NOMO-1 treated with dmso at 0.1 percent for 144 hours (cell line): ENCODE results near the gene CHCHD6.
A peak's percentile ranks its signal among the peaks of the same experiment; 100 is the strongest.

ENCODE experiments used
- DNase-seq: peaks from one replicate; lab custom pipeline; 2025; ENCODE audit not compliant: unreplicated experiment; lab: John Stamatoyannopoulos, UW

CHCHD6 gene

DNA sequence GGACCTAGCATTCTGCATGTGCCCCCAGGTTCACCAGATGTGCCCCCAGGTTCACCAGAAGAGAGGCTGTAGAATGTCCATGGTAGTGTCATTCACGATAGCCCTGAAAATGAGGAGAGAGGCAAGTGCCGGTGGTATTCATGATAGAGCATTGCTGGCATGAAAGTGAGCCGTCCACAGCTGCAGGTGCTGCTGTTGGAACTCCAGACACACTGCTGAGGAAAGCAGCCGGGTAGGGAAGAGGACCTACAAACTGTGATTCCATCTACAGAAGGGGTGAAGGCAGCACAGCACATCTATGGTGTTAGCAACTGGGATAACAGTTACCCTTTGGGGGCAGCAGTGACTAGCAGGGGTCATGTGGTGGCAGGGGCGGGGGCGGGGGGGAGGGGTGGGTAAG lies 153.9 kb downstream of the CHCHD6 start:
- DNase-seq, result no peak

GRCh38 chr3:126858401-126858800 lies 154.4 kb downstream of the CHCHD6 start:
- DNase-seq, result no peak

DNA sequence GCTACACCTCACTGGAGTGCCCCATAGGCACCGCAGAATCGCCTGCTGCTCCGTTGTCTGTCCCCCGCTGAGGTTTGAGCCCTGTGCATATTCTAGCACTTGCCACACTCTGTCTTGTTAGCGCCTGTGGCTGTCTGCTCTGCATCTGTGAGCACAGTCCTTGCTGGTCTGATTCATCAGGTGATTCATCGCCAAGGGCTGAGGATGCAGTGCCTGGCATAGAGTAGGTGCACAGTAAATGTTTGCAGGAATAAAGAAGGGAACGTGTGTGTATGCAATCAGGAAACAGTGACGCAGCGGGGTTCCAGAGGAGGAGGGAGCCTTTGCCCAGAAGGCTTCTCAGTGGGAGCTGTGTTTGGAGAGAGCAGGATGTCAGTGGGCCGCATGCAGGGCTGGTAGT lies 154.8 kb downstream of the CHCHD6 start:
- no peak for DNase-seq

DNA sequence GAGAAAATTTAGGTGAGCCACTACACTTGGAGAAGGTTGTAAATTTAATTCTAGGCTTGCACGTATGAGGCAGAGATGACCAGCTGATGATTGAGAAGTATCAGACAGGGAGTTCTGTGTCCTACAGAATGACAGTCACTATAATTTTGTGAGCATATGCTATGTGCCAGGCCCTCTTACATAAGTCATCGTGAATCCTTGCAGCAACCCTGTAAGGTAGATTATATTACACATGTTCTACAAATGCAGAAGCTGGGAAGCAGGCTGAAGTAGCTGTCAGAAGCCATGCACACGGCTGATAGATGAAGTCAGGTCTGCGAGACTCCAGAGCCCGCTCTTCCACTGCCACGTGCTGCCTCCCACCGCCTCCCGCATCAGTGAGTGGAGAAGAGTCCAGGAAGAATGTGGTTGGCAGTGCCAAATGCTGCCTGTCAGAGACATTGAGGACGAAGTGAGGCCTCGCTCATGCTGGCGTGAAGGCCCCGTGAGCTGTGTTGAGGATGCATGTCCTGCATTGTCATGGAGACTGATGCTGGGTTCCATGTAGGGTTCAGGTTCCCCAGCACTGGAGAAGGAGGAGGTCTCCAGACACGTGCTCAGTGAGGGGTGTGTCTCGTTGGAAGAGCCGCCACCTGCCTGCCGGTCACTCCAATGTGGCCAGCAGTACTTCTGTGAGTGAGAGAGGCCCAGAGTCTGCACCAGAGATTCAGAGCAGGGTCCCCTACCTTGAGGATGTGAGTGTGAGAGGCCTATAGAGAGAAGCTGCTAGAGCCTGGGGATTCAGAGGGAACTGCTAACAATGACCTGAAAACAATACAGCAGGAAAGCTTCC lies 155.6 kb downstream of the CHCHD6 start:
- DNase-seq, result no peak

DNA sequence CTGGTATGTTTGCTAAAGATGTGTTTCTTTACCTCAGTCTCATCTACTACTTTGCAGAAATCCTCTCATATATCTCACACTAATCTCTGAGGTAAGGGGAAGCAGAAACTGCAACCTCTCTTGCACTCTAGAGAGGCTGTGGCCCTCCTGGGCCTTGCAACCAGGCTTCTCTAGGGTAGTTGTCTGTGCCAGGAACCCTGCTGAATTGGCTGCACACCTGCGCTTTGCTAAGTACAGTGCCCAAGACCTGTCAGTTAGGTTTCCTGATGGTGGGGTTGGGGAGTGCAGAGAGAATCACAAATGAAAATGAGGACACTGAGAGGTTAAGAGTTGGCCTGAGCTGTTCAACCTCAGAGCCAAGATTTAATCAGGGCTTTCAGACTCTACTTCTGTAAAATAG lies 161.7 kb downstream of the CHCHD6 start:
- DNase-seq, result no peak

- DNase-seq, result no peak
These were observed 162.2 kb downstream of the CHCHD6 start for GRCh38 chr3:126866175-126866759.

- no peak for DNase-seq
These were observed 163.3 kb downstream of the CHCHD6 start for GRCh38 chr3:126867190-126867862.

- DNase-seq, result no peak
These were observed 163.8 kb downstream of the CHCHD6 start for GRCh38 chr3:126867863-126868200.

GRCh38 chr3:126870608-126871210 lies 166.7 kb downstream of the CHCHD6 start:
- no peak for DNase-seq

DNA sequence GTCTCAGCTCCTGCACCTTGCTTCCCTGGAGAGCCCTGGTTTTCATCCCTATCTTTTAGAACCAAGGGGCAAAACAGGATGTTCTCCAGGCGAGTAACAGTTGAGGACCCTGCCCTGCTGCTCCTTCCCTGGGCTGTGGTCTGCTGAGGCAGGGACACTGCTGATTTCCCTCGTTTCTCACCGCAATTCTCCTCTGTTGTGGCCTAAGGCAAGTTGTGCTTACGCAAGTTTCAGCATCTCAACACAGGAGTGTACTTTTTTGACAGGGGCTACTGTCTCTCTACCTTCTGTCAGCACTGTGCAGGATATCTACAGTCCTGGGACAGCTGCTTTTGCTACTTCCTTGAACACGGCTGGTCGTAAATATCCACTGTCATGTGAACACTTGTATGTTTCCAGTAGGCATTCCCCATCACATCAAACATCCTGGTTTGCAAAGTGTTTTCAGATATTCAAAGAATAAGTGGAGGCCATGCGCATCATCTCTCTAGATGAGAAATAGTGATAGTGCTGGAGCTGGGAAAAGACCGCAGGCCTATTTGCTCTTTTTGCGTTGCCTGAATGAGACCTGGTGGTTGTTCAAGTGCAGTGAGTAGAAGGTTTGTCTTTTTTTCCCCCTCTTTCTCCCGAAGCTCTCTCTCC lies 168.8 kb downstream of the CHCHD6 start:
- DNase-seq, result no peak

- DNase-seq, result no peak
These were observed 169.4 kb downstream of the CHCHD6 start for GRCh38 chr3:126873416-126873815.

DNA sequence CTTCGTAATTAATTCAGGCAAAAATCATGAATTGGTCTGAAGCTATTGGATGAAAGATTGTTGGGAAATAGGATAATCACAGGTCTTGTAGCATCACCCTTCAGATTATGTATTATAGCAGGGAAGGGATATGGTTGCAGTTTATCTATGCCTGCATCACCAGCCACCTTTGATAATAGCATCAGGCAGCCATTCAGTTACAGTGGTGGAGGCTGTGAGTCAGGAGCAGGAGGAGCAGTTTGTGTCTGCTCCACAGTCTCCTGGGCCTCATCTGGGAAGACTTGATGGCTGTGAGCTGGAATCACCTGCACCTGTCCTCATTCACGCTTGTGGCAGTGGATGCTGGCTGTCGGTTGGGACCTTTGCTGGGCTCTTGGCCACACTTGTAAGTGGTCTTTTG lies 174.6 kb downstream of the CHCHD6 start:
- DNase-seq, result no peak

DNA sequence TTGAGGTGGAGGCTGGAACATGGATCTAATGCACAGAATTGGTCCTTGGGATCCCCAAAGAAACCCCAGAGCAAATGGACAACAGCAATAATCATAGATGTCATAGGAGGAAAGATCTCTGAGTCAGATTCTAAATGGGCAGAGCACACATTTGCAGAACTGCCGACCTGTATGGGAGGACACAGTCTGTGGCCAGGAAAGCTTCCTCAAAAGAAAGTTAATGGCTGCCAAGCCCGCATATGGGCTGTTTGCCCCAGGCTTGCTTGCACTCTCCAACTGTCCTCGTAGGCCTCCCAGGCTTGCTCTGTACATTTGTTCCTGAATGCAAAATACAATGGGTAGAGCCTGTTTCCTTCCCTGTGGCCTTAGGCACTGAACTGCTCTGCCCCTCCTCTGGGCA lies 176.9 kb downstream of the CHCHD6 start:
- peak; percentile 53 for DNase-seq

DNA sequence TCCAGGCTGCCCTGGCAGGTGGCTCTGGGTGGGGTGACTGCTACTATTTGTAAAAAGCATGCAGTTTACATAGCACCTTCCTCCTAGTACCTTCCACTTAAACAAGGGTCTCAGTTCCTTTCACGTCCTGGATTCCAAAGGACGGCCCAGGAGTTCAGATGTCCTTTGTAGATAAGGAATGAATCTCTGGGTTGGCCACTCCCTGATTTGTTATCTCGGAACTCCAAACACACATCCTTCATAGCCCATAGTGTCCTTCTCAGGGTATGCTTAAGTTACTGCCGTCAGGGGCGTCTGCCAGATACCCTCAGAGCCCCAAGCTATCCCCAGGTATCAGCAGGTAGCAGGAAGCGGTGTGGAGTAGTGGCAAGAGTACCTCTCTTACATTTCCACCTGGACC lies 177.8 kb downstream of the CHCHD6 start:
- DNase-seq, result no peak

DNA sequence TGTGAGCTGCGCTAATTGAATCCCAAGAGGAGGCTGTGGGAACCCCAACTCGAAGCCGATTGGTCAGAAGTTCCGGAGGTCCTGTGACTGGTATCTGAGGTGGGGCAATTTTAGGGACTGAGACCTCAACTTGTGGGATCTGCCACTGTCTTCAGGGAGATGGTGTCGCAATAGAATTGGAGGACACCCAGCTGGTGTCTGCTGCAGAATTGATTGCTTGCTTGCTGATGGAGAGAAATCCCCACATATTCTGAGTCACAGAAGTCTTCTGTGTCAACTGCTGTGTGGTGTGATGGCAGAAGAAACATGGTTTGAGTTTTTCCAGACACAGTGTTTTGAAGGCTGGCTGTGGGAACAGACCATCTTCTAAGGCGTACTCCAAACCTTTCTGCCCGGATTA lies 179.2 kb downstream of the CHCHD6 start:
- DNase-seq, result no peak

- DNase-seq, result no peak
These were observed 181.4 kb downstream of the CHCHD6 start for GRCh38 chr3:126885425-126885824.

DNA sequence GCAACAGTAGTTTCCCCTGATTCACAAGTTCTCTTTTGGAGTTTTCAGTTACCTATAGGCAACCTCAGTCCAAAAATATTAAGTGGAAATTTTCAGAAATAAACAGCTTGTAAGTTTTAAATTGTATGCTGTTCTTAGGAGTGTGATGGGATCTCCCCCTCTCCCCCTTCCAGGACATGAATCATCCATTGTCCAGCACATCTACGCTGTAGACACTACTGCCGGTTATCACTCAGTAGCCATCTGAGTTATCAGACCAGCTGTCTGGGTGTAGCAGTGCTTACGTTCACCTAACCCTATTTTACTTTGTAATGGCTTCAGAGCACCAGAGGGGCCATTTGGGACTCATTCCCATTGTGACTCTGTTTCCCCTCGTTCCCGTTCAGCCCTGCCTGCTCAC lies 182.2 kb downstream of the CHCHD6 start:
- DNase-seq, result no peak

DNA sequence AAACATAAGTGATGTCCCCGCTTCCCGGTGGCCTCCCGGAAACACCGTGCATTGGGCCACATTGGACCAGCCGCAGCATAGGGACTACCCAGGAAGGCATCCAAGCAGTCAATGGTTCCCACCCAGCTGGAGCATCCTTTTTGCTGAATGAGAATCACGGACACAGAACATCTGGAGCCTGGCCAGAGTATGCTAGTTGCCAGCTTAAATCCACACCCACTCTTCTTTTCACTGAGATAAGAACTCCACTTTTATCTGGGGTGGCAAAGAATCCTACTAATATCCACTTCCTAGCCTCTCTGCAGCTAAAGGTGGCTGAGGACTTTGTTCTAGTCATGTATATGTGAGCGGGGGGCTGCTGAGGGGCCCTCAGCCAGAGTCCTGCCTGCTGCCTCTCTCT lies 183.6 kb downstream of the CHCHD6 start:
- no peak for DNase-seq

GRCh38 chr3:126888186-126888760 lies 184.2 kb downstream of the CHCHD6 start:
- DNase-seq, result no peak

DNA sequence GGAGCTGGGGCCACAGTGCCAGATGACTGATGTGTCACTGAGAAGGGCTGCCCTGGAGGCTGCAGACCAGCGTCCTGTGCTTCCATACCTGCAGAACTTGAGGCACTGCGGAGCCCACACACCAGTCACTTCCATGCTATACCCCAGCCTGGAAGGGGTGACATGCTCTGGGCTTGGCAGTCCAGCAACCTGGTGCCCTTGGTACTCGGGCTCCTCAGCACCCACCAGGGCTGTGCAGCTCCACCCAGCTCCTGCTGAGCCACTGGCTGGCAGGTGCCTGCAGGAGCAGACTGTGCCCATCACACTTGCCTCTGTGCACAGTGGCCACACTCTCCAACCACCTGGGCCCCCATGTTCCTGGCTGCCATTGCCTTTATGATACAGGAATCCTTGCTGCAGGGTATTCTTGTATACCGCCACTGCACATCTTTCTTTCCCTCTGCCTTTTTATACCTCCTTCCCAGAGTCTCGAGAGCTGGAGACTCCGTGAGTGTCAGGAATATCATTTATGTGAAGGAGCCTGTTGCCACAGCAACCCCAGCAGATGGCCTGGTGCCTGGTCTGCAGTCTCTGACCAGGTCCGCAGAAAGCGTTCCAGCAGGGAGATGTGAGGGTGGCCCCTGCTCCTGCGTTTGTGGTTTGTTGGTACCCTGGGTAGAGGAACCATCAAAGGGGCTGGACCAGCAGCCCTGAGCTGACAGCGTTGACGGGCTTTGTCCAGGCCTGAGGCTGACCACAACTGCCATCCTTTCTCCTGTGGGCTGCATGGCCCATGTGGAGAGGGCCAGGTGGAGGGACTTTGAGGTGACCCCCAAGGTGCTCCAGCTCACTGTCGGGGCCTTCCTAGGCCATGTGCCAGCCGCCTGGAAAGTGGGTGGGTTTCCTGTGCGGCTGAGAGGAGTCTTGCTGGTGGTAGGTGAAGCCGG lies 185.5 kb downstream of the CHCHD6 start:
- no peak for DNase-seq
